PC-9 (cell line): ENCODE measurements around the gene CA6.

Experiments
- EZH2 ChIP-seq: fragments of 200-600 bp; sonication (generic); IDR thresholded peaks from 2 replicates; pipeline ENCODE4 v1.8.0; 2017; ENCODE audit warnings: antibody characterized with exemption, low read depth
- TF ChIP-seq, protein P1 (sequence below): fragments of 200-600 bp; sonication (generic); conservative IDR thresholded peaks from 2 replicates; pipeline ENCODE4 v1.6.1; 2017; ENCODE audit warnings: mixed run types, antibody characterized with exemption, mild to moderate bottlenecking, moderate library complexity

DNA sequence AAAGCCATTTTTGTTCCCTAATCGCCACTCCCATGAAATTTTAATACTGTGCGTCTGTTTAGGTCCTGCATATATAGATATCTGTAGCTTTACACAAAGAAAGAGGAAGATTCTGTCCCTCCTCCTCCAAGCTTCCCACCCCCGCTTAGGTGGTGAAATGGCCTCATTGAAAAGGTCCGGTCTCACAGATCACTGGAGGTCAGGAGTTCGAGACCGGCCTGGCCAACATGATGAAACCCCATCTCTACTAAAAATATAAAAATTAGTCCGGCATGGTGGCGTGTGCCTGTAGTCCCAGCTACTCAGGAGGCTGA, 59.7 kb downstream of the CA6 start:
- TF ChIP-seq, protein P1, sequence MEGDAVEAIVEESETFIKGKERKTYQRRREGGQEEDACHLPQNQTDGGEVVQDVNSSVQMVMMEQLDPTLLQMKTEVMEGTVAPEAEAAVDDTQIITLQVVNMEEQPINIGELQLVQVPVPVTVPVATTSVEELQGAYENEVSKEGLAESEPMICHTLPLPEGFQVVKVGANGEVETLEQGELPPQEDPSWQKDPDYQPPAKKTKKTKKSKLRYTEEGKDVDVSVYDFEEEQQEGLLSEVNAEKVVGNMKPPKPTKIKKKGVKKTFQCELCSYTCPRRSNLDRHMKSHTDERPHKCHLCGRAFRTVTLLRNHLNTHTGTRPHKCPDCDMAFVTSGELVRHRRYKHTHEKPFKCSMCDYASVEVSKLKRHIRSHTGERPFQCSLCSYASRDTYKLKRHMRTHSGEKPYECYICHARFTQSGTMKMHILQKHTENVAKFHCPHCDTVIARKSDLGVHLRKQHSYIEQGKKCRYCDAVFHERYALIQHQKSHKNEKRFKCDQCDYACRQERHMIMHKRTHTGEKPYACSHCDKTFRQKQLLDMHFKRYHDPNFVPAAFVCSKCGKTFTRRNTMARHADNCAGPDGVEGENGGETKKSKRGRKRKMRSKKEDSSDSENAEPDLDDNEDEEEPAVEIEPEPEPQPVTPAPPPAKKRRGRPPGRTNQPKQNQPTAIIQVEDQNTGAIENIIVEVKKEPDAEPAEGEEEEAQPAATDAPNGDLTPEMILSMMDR: peak; percentile 15; the same call in 1 of the 2 replicates
- no peak for TF ChIP-seq EZH2
